Fibroblast of villous mesenchyme (primary cell): Measurements from ENCODE around the gene SLAIN2. TPM values are rescaled to one million over a fixed set of nuclear protein-coding genes. Genes with fewer than 3 reads are reported as not detected.

Experiments used
- DNase-seq: peaks from one replicate; pipeline ENCODE4 v3.0.0-alpha.2; 2010; ENCODE audit warnings: low read depth
- H3K4me3 ChIP-seq: 2 replicates; pipeline ENCODE4 v1.5.1; 2011; ENCODE audit warnings: low read depth, mild to moderate bottlenecking, low read length
- total RNA-seq: library from RNA; depleted of rRNA; stranded (reverse); fragments of >200 nt; gene quantifications from 2 replicates; pipeline ENCODE4 v1.2.3, GENCODE V29; 2012
- TF ChIP-seq, protein P1 (sequence below): IDR thresholded peaks from 2 replicates; pipeline ENCODE4 v1.5.1; 2012; ENCODE audit warnings: low read depth, mild to moderate bottlenecking, low read length; ENCODE audit not compliant: insufficient read depth

The SLAIN2 gene
- total RNA-seq, 1 donor, result 99.7 TPM

DNA sequence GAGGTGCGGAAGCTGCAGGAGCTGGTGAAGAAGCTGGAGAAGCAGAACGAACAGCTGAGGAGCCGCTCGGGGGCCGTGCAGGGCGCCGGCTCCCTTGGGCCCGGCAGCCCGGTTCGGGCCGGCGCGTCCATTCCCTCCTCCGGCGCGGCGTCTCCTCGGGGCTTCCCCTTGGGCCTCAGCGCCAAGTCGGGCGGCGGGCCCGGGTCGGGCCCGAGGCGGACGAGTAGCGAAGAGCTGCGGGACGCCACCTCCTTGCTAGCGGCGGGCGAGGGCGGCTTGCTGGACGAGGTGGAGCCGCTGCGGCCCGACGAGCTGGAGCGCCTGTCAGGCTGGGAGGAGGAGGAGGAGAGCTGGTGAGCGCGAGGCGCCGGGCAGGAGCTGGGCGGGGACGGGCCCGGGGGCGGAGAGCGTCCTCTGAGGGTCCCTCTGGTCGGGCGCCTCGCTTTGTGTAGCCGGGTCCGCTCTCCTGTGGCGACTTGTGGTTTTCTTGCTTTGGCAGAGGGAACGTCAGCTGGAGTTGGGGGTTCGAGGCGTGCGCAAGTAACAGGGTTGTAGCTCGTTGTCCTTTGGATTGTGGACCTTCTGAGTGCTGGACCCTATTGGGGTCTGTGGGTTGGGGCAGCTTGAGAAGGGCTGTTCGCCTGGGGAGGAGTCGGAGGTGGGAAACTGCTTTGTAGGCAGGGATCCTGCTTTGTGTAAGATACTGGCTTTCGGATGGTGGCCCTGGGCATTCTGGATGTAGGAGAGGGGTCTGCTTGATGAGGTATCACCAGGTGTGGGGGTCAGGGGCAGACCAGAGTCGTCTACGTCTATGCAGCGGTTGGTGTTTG lies 662 bp downstream of the SLAIN2 start:
- peak overlapping the region; percentile 99 for H3K4me3 ChIP-seq
- no peak for DNase-seq
- TF ChIP-seq, protein P1, sequence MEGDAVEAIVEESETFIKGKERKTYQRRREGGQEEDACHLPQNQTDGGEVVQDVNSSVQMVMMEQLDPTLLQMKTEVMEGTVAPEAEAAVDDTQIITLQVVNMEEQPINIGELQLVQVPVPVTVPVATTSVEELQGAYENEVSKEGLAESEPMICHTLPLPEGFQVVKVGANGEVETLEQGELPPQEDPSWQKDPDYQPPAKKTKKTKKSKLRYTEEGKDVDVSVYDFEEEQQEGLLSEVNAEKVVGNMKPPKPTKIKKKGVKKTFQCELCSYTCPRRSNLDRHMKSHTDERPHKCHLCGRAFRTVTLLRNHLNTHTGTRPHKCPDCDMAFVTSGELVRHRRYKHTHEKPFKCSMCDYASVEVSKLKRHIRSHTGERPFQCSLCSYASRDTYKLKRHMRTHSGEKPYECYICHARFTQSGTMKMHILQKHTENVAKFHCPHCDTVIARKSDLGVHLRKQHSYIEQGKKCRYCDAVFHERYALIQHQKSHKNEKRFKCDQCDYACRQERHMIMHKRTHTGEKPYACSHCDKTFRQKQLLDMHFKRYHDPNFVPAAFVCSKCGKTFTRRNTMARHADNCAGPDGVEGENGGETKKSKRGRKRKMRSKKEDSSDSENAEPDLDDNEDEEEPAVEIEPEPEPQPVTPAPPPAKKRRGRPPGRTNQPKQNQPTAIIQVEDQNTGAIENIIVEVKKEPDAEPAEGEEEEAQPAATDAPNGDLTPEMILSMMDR, result no peak

DNA sequence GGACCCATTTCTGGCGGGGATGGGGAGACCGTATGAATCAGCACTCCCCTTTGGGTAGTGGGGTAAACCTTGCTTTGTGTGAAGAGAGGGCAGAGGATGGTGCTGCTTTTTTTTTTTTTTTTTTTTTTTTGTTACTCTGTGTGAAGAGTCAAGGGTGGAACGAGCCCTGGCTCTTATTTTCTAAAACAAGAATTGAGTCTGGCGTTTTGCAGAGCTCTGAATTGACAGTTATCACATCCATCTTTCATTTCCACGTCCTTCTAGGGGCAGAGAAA lies 1.2 kb downstream of the SLAIN2 start:
- H3K4me3 ChIP-seq, result peak overlapping the region; percentile 99
- DNase-seq, result no peak
- TF ChIP-seq, protein P1, result no peak

DNA sequence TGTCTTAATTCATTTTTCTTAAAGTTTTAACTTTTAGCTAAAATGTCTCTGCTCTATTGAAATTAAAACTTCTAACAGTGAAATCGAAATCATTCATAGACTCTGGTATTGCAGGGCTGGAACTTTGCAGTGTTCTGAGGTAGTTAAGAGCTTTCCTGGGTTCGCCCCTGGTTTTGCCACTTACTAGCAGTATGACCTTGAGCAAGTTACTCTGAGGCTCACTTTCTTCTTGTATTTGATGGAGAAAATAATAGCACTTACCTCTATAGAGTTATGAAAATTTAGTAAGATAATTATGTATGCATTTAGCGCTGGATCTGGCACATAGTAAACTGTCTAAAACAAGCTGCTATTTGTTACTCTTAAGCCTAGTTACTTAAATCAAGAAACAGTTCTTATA lies 1.7 kb downstream of the SLAIN2 start:
- no peak for DNase-seq
- TF ChIP-seq, protein P1, result no peak

DNA sequence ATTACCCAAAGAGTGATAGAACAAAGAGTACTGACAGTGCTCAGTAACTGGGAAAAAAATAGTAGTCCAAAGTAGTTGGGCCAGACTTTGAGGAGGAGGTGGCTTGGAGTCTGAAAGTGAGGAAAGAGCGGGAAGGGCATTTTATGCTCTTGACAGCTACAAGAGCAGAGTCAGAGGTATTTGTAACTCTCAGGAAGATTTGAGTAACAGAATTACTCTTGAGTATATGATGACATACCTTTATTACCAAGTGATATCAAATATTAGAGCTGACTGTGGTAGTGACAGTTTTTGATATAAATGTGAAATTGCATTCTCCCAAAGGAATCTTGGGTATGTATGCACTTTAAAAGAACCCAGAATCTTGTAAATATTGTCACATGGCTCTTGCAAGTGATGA lies 2.2 kb downstream of the SLAIN2 start:
- TF ChIP-seq, protein P1, result no peak
- peak overlapping the region; percentile 99 for H3K4me3 ChIP-seq
- DNase-seq, result peak; percentile 45

More for the DNA sequence above, 1.7 kb downstream of the SLAIN2 start:
- H3K4me3 ChIP-seq, result peak overlapping the region; percentile 99

DNA sequence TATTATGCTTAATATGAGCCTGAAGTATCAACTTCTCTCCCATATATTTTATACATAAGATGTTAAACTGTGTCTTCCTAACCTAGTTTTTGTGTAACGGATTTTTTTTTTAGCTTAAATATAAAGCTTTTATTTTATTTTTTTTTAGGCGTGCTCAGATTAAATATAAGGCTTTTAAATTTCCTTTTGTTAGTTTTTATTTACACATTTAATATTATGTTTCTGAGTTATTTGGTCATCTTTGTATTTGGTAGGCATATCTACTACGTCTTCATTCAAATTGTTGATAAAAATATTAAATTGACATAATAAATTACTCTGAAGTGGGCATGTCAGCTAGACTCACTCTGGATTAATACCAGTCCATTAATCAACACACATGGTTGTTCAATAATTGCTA lies 4.2 kb downstream of the SLAIN2 start:
- no peak for DNase-seq
- TF ChIP-seq, protein P1, result no peak
- no peak overlapping the region for H3K4me3 ChIP-seq

DNA sequence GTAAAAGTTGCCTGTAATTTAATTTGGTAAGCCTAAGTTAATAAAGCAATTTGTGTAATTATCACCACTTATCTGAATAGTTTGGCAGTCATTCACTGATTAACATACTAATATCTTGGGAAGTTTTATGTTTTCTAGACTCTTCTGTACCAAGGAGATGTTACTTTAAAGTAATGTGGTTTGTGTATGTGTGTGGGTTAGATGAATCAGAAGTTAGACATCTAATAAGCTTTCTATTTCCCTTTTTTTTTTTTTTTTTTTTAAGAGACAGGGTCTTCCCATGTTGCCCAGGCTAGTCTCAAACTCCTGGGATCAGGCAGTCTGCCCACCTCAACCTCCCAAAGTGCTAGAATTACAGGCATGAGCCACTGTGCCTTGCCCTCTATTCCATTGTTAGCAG lies 5.3 kb downstream of the SLAIN2 start:
- H3K4me3 ChIP-seq, result no peak overlapping the region
- TF ChIP-seq, protein P1, result no peak
- DNase-seq, result no peak

DNA sequence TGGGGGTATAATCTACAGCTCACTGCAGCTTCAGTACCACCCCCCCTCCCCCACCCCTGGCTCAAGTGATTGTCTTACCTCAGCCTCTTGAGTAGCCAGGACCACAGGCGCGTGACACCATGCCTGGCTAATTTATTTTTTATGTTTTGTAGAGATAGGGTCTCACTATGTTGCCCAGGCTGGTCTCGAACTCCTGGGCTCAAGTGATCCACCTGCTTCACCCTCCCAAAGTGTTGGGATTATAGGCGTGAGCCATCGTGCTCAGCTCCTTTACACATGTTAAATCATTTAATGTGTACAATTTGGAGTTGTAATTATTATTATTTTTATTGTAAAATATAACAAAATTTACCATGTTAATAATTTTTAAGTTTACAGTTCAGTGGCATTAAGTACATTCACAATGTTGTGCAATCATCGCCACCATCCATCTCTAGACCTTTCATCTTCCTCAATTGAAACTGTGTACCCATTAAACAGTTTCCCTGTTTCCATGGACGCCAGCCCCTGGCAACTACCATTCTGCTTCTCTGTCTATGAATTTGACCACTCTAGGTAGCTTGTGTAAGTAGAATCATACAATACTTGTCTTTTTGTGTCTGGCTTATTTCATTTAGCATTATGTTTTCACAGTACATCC lies 6.1 kb downstream of the SLAIN2 start:
- TF ChIP-seq, protein P1, result no peak
- H3K4me3 ChIP-seq, result no peak overlapping the region
- no peak for DNase-seq
